Central memory CD8-positive, alpha-beta T cell (primary cell): ENCODE measurements around the gene CDC42.
A peak's percentile ranks its signal among the peaks of the same experiment; 100 is the strongest.
"Not testable (repeated sequence)": the region's sequence is repeated elsewhere in the genome, so short reads cannot be mapped to it uniquely, and the experiment has no call there.

Source experiments
- ATAC-seq: fragments of 150-1000 bp; cut with Tn5 transposase; replicated peaks from 2 replicates; pipeline ENCODE4 v1.10.0; 2022; ENCODE audit warnings: mild to moderate bottlenecking, moderate FRiP score, moderate number of reproducible peaks; ENCODE audit not compliant: poor library complexity, severe bottlenecking; ENCODE audit errors: extremely low read depth
- DNase-seq, 2 donors: peaks; one replicate each; pipeline ENCODE4 v3.0.0; 2021; ENCODE audit warnings: low spot score in 2 of 2
- H3K27ac Mint-ChIP-seq: one replicate; pipeline ENCODE4 v1.8.0; 2022; ENCODE audit warnings: low read depth, mild to moderate bottlenecking, moderate library complexity, mixed read lengths
- H3K27me3 Mint-ChIP-seq: one replicate; pipeline ENCODE4 v1.8.0; 2022; ENCODE audit warnings: mixed read lengths
- H3K36me3 Mint-ChIP-seq: one replicate; pipeline ENCODE4 v1.8.0; 2022; ENCODE audit warnings: mild to moderate bottlenecking, moderate library complexity, mixed read lengths; ENCODE audit not compliant: insufficient read depth
- H3K4me1 Mint-ChIP-seq: one replicate; pipeline ENCODE4 v1.8.0; 2022; ENCODE audit warnings: mixed read lengths
- H3K4me3 Mint-ChIP-seq: one replicate; pipeline ENCODE4 v1.8.0; 2022; ENCODE audit warnings: mild to moderate bottlenecking, moderate library complexity, mixed read lengths
- H3K9me3 Mint-ChIP-seq: one replicate; pipeline ENCODE4 v1.8.0; 2022; ENCODE audit warnings: mixed read lengths

The CDC42 gene

DNA sequence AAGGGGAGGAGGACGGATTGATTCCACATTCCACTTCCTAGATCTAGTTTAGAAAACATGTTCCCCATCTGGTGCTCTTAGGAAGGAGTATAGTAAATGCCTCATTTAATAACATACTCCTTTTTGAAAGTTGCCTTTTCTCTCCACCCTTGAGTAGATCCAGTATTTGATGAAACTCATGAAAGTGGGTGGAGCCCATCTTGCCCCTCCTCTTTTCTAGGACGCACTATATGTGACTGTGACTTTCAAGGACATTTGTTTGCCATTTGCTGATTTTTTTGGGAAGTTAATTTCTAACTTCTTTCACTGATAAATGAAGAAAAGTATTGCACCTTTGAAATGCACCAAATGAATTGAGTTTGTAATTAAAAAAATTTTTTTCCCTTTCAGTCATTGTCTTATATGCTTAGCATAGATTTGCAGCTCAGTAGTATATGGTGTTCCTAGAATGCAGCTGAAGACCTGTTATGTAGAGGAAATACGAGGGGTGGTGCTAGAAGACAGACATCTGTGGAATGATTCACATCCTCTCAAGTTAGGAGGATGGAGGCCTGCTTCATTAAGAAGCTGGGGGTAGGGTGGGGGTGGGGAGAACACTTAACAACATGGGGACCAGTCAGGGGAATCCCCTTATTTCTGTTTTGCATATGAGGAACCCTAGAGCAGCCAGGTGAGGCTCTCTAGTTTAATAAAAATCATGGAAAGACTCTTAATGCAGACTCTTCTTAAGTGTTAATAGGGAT is 39.7 kb downstream of the CDC42 start:
- H3K4me3 Mint-ChIP-seq, result peak overlapping the region; percentile 14
- H3K27me3 Mint-ChIP-seq, H3K9me3 Mint-ChIP-seq, H3K27ac Mint-ChIP-seq, DNase-seq: not testable (repeated sequence)
- ATAC-seq, result peak; percentile 75
- peaks cover 68% of the 10 kb centered on the region for H3K4me1 Mint-ChIP-seq
- H3K36me3 Mint-ChIP-seq, result peaks cover 85% of the 10 kb centered on the region

DNA sequence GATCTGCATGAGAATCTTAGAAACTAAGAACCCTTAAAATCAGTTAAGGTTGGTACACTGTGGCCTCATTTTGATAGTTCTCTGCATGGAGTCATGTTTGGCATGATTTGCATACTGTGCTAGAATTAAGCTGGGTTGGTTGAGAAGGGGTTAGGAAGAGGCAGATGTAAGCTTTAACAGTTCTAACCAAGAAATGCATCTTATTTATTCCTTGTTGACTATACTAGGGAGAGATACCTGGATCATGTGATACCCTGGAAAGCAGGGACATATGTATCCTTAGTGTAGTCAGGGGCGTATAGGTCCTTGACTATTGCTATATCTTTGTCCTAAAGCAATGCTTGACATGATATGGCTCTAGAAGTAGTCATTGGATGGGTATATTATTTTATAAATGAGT is 41.0 kb downstream of the CDC42 start:
- Mint-ChIP-seq H3K4me3 (no peak overlapping the region), H3K27me3 (no peaks in the 10 kb centered on the region), H3K27ac (no peak overlapping the region), H3K36me3 (peaks cover 80% of the 10 kb centered on the region), H3K4me1 (peaks cover 64% of the 10 kb centered on the region), H3K9me3 (no peaks in the 10 kb centered on the region)
- ATAC-seq, result no peak
- DNase-seq, result no peak

DNA sequence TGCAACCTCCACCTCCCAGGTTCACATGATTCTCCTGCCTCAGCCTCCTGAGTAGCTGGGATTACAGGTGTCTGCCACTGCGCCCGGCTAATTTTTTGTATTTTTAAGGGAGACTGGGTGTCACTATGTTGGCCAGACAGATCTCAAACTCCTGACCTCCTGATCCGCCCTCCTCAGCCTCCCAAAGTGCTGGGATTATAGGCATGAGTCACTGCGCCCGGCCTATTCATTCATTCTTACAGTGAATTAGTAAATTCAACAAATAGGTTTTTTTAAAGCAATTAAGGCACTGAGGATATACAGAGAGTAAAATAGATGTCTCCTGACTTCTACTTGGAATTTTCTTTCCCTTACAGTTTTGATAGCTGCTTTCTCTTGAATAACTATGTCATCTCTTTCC is 43.5 kb downstream of the CDC42 start:
- Mint-ChIP-seq H3K27ac (no peak overlapping the region), H3K9me3 (no peaks in the 10 kb centered on the region), H3K27me3 (no peaks in the 10 kb centered on the region), H3K36me3 (peaks cover 68% of the 10 kb centered on the region), H3K4me3 (no peak overlapping the region), H3K4me1 (peaks cover 61% of the 10 kb centered on the region)
- DNase-seq (no peak), ATAC-seq (no peak)

DNA sequence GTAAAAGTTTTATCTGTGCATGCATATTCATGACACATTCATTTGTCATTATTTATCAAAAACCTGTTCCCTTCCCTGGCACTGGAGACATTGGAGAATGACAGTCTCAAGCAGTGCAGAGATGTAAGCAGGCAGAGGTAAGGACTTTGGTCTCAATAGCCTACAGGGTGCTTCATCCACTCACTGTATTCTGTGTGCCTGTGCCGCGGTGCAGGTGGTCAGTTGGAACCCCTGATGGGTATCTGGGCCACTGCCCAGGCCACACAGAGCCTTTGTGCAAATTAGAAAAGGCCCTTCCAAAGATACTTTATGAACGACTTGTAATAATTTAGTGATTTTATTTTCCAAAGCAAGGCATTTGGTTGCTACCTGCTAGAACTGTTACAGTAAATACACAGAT is 44.0 kb downstream of the CDC42 start:
- H3K9me3 Mint-ChIP-seq, result no peaks in the 10 kb centered on the region
- H3K27ac Mint-ChIP-seq, result no peak overlapping the region
- H3K4me1 Mint-ChIP-seq, result peaks cover 60% of the 10 kb centered on the region
- H3K36me3 Mint-ChIP-seq, result peaks cover 64% of the 10 kb centered on the region
- DNase-seq (no peak), ATAC-seq (no peak)
- H3K27me3 Mint-ChIP-seq, result no peaks in the 10 kb centered on the region
- H3K4me3 Mint-ChIP-seq, result no peak overlapping the region

DNA sequence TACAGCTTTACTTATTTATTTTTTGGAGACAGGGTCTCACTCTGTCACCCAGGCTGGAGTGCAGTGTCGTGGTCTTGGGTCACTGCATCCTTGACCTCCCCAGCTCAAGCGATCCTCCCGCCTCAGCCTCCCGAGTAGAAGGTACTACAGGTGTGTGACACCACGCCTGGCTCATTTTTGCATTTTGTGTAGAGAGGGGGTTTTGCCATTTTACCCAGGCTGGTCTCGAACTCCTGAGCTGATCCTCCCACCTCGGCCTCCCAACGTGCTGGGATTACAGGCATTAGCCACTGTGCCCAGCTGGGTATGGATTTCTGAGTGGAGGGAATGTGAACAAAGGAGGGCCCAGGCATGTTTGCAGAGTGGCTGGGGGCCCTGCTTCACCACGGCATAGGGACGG is 46.2 kb downstream of the CDC42 start:
- no peaks in the 10 kb centered on the region for H3K27me3 Mint-ChIP-seq
- no peaks in the 10 kb centered on the region for H3K9me3 Mint-ChIP-seq
- DNase-seq (no peak), ATAC-seq (no peak)
- no peak overlapping the region for H3K27ac Mint-ChIP-seq
- peaks cover 54% of the 10 kb centered on the region for H3K4me1 Mint-ChIP-seq
- H3K36me3 Mint-ChIP-seq, result peaks cover 44% of the 10 kb centered on the region
- no peak overlapping the region for H3K4me3 Mint-ChIP-seq

DNA sequence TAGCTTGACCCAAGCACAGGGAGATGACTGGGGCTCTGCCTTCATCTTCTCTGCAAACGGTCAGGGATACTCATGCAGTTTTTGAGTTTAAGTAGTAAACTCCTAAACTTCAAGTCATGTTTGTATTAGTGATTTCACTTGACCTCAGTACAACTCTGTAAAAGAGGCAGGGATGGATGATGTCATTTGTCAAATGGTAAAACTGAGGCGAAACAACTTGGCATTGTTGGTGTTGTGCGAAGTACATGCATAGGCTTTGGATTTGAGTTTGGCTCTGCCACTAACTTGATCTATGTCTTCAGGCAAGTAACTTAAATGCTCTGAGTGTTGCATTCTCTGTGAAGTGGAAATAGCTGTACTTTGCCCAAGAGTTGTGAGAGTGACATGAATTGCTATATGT is 47.7 kb downstream of the CDC42 start:
- Mint-ChIP-seq H3K27ac (peak overlapping the region; percentile 89), H3K9me3 (no peaks in the 10 kb centered on the region), H3K4me1 (peaks cover 61% of the 10 kb centered on the region), H3K27me3 (no peaks in the 10 kb centered on the region), H3K4me3 (no peak overlapping the region), H3K36me3 (peaks cover 32% of the 10 kb centered on the region)
- DNase-seq (no peak), ATAC-seq (no peak)

DNA sequence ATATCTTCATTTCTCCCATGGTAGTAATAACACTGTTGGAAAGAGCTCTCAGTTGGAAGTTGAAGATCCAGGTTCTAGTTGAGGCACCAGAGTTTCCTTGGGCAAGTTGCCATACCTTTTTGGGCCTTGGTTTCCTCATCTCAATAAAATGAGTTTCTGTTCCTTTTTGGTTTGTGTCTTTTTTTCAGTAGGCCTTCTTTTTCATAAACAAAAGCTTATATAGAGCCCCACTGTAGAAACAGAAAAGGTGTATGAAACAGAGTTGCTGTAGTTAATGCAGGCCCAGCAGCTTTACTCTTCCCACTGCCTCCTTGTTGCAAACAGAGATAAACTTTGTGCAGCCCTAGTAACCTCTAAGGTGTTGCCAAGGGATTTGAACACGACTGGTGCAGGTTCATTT is 48.7 kb downstream of the CDC42 start:
- Mint-ChIP-seq H3K27ac (no peak overlapping the region), H3K36me3 (peaks cover 28% of the 10 kb centered on the region), H3K4me3 (no peak overlapping the region)

DNA sequence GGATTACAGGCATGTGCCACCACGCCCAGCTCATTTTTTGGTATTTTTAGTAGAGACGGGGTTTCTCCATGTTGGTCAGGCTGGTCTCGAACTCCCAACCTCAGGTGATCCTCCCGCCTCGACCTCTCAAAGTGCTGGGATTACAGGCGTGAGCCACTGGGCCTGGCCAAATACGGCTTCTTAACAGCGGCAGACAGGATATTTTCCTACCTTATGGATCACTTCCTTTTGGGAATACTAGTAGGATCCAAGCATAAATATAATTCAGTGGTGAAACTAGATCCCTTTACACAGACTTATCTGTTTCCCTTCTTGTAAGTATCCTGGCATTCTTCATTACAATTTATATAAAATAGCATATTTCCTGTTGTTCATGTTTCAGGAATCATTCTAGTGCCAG is 49.5 kb downstream of the CDC42 start:
- H3K9me3 Mint-ChIP-seq, result no peaks in the 10 kb centered on the region
- H3K27ac Mint-ChIP-seq, result peak overlapping the region; percentile 84
- H3K27me3 Mint-ChIP-seq, result no peaks in the 10 kb centered on the region
- H3K4me3 Mint-ChIP-seq, result no peak overlapping the region
- DNase-seq (no peak), ATAC-seq (no peak)
- peaks cover 21% of the 10 kb centered on the region for H3K36me3 Mint-ChIP-seq
- H3K4me1 Mint-ChIP-seq, result peaks cover 73% of the 10 kb centered on the region

More for the DNA sequence above, 48.7 kb downstream of the CDC42 start:
- H3K27me3 Mint-ChIP-seq, result no peaks in the 10 kb centered on the region
- peaks cover 68% of the 10 kb centered on the region for H3K4me1 Mint-ChIP-seq
- ATAC-seq (no peak), DNase-seq (no peak)
- H3K9me3 Mint-ChIP-seq, result no peaks in the 10 kb centered on the region

DNA sequence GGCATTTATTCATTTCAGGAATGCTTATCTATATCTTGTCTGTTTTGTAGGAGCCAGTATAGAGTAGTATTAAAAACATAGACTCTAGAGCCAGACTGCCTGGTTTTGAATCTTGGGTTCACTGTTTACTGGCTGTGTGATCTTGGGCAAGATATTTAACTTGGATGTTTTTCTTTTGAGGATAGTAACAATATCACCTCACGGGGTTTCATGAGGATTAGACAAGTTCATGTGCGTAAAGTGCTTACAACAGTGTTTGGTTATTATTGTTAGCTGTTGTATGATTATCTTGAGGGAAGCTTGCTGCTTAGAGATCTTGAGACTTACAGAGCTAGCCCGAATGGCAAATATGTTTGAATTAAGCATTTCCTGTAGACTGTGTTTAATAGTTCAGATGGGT is 50.2 kb downstream of the CDC42 start:
- peak overlapping the region; percentile 84 for H3K27ac Mint-ChIP-seq
- peaks cover 71% of the 10 kb centered on the region for H3K4me1 Mint-ChIP-seq
- no peak overlapping the region for H3K4me3 Mint-ChIP-seq
- peaks cover 17% of the 10 kb centered on the region for H3K36me3 Mint-ChIP-seq
- no peaks in the 10 kb centered on the region for H3K9me3 Mint-ChIP-seq
- DNase-seq (no peak), ATAC-seq (no peak)
- no peaks in the 10 kb centered on the region for H3K27me3 Mint-ChIP-seq

DNA sequence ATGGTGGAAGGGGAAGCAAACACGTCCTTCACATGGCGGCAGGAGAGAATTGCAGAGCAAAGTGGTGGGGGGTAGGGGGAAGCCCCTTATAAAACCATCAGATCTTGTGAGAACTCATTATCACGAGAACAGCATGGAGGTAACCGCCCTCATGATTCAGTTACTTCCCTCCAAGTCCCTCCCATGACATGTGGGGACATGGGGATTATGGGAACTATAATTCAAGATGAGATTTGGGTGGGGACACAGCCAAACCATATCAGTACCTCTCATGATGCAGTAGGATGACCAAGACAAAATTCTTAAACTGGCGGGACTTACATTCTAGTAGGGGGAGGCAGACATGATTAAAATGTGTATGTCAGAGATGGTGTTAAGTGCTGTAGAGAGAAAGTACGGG is 51.6 kb downstream of the CDC42 start:
- Mint-ChIP-seq H3K27ac (peak overlapping the region; percentile 84), H3K36me3 (peaks cover 11% of the 10 kb centered on the region), H3K4me3 (peak overlapping the region; percentile 52), H3K9me3 (no peaks in the 10 kb centered on the region), H3K27me3 (no peaks in the 10 kb centered on the region), H3K4me1 (peaks cover 75% of the 10 kb centered on the region)
- ATAC-seq (no peak), DNase-seq (no peak)

DNA sequence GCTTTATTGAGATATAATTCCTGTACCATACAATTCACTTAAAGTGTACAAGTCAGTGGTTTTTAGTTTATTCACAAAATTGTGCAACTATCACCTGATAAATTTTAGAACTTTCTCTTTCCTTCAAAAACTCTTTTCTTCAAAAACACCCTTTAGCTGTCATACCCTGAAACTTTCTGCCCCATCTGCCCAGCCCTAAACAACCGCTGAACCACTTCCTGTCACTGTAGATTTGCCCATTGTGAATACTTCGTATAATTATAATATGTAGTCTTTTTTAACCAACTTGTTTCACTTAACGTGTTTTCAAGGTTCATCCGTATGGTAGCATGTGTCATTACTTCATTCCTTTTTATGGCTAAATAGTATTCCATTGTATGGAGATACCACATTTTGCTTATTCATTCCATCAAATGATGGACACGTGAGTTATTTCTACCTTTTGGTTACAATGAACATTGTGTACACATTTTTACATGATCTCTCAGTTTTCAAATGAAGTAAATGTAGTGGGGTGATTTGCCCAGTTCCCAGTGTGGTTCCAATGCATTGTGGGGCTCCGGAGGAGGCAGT is 52.4 kb downstream of the CDC42 start:
- Mint-ChIP-seq H3K4me1 (peaks cover 71% of the 10 kb centered on the region), H3K36me3 (peaks cover 12% of the 10 kb centered on the region), H3K27me3 (no peaks in the 10 kb centered on the region), H3K4me3 (peak overlapping the region; percentile 52), H3K9me3 (no peaks in the 10 kb centered on the region), H3K27ac (peak overlapping the region; percentile 84)
- ATAC-seq (peak; percentile 95), DNase-seq (peak in 1 of 2 donors; percentile 42)

DNA sequence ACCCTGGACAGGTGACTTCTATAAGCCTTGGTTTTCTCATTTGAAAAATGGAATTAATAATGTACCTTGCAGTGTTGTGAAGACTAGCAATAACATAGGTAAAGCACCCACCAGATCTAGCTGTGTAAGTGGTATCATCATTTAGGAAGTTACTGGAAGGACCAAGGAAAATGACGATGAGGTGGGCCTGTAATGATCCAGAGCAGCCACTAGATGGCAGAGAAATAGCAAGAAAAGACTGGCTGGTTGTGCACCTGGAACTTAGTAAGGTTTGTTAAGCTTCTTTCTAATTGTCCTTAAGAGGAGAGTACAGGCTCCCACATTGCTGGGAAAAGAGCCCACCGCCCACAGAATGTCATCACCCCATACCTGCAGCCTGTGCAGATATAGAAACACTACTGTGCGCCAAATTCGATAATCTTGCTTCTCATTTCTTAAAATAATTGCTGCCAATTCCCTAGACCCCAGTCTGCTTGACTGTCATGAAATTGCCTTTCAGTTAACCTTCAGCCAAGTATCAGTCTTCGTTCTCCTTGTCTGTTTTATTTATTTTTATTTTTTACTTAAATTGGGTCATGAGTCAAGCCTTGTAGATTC is 53.2 kb downstream of the CDC42 start:
- H3K27ac Mint-ChIP-seq, result peak overlapping the region; percentile 84
- peak overlapping the region; percentile 52 for H3K4me3 Mint-ChIP-seq
- DNase-seq (no peak), ATAC-seq (peak; percentile 52)
- H3K4me1 Mint-ChIP-seq, result peaks cover 63% of the 10 kb centered on the region
- no peaks in the 10 kb centered on the region for H3K27me3 Mint-ChIP-seq
- H3K36me3 Mint-ChIP-seq, result peaks cover 15% of the 10 kb centered on the region
- H3K9me3 Mint-ChIP-seq, result no peaks in the 10 kb centered on the region

DNA sequence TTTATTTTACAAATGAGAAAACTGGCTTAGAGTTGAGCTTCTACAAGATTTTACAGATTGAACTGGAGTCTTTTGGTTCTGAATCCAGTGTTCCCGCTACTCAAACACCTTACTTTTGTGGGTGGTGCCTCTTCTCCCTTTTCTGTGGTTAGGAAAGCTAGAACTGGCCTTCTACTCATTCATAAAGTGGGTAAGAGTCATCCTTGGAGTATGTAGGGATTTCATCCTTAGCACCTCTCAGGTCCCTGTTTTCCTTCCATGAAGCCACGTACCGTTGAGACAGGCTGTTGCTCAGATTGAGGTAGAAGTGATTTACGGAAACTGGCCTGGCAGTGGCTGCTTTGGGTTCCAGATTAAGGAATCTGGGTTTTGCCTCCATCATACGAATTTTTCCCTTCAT is 54.6 kb downstream of the CDC42 start:
- DNase-seq, result no peak
- Mint-ChIP-seq H3K36me3 (peaks cover 15% of the 10 kb centered on the region), H3K4me3 (no peak overlapping the region), H3K27me3 (no peaks in the 10 kb centered on the region), H3K27ac (no peak overlapping the region), H3K4me1 (peaks cover 66% of the 10 kb centered on the region), H3K9me3 (no peaks in the 10 kb centered on the region)
- no peak for ATAC-seq
